Measurements from ENCODE around the gene CSNK1E.

Gene CSNK1E

DNA sequence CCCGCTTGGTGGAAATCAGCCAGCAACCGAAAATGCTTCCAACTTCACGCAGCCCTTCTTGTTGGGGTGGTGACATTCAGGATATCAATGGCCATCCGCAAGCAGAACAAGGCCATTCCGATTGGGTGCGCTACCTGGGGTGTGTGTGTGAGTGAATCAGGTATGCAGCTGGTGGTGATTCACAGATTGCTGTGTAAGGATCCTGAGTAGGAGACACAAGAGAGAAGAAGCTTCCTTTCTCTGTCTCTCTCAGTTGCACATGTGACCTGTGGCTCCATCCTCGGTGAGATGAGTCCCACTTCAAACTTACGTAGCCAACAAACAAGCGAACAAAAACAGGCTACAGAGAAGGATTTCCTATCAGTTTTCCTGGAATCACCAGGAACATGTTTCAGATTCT is 34.8 kb downstream of the CSNK1E start:
- DNase-seq (ENCODE audit: low read depth in 1 of 2, low spot score in 1 of 2) = no peak

DNA sequence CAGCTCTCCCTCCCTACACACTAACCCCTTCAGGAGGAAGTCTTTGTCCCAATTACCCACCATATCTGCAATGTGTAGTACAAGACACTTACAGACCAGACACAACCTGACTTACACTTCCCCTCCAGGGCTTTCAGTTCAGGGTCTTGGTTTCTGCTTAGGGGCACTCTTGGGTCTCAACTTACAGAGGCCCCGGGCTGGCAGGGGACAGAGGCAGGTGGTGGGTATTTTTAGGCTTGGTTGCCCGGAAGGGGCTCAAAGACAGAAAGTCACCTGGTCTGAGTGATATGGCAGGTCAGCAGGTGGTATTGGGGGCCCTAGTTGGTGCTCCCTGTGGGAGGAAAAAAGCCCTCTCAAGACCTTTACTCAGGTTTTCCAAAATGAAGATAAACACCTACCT is 41.1 kb downstream of the CSNK1E start:
- DNase-seq (ENCODE audit: low read depth in 1 of 2, low spot score in 1 of 2) = no peak

DNA sequence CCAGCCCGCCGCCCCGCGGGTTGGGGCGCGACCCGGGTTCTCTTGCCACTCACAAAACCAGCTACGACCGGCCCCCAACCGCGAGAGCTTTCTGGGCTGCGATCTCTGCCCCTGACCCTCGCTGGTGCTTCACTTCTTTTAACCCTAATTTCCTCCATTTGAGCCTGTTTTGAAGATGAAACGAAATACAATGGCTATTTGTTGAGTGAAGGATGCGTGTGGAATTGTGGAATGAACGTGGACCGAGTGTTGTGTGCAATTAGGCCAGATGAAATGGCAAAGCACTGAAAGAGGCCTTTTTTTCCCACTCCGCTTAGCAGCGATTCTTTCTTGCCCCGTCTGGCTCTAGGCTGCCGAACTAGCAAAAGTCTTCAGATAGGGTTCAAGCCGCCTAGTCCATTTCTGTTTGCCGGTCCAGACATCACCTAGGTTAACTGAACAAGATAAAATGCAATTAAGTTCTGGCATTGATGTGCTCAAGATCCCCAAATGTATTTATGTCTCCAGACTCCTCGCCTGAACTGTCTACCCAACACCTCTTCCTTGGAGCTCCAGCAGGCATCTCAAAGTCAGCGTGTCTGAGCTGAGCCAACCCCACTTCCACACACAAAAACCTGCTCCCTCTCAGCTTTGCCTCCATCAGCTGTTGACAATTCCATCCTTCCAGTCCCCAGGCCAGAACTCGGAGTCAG is 44.0 kb downstream of the CSNK1E start:
- no peak for DNase-seq (ENCODE audit: low read depth in 1 of 2, low spot score in 1 of 2)

DNA sequence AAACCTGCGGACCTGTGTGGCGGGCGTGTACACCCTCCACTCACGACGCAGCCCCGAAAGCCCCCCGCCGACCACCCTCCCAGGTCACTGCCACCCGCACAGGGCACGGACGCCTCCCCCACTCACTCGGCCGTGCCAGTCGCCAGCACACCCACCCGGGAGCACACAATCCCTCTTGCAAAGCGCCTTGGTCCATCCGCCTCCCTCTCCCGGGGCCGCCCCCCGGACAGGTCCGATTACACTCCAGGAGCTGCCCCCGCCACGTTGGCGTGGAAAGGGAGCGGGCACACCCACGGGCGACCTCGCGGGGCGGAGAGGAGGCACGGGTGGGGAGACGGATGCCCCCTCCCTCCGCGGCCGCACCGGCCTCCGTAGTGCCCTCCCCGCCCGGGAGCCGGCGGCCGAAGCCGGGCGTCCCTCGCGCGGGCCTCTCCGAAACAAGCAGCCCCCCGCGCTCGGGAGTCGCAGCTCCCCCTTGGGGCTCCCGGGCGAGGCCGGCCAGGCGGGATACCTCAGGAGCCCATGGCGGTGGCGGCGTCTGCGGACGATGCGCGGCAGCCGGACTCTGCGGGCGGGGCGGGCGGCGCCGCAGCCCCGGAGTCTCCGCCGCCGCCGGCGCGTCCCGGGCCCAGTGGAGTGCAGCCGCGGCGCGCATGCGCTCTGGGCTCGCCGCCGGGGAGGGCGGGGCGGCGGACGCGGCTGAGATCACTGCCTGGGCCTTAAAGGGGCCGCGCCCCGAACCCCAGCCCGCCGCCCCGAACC is 44.7 kb downstream of the CSNK1E start, which contains the start of gene TMEM184B:
Gene TMEM184B (minus strand): TSS at position 638 of the 762 bp plus-strand sequence. CDS start 25,049 bp downstream, outside the sequence.
- peak; percentile 58 to 75 for DNase-seq (ENCODE audit: low read depth in 1 of 2, low spot score in 1 of 2)

DNA sequence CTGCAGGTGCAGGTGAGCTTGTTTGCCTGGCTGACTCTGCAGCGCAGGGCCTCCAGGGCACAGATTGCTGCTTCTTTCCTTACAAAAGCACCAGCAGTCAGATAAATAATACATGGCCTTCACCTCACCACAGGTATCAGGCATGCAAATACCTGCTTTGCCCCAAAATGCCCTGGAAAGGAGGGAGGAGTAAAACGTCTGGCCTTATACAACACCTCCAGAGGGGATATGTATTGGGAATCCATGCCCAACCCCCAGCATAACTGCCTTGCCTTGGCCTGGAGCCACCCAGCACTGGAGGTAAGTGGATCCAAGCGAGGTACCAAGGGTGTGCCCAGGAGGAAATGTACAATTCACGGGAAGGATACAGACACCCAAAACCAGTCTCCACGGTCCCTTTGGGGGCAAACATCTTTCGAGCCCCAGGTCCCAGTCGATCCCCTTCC is 45.3 kb downstream of the CSNK1E start:
- no peak for DNase-seq (ENCODE audit: low read depth in 1 of 2, low spot score in 1 of 2)

DNA sequence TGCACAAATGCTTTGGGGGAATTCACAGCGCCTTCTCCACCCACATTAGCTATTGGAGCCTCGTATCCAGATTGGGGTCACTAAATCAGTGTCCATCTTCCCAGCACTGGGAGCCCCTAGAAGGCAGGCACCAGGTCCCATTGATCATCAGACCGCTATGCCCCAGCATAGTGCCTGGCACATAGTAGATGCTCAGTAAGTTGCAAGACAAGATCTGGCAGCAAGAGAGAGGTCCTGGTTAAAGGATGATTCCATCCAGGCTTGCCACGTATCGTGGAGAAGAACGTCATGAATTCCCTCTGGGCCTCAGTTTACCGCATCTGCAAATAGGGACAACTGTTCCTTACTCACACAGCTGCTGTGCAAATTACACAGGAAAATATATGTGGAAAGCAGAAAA is 46.1 kb downstream of the CSNK1E start:
- no peak for DNase-seq (ENCODE audit: low read depth in 1 of 2, low spot score in 1 of 2)

DNA sequence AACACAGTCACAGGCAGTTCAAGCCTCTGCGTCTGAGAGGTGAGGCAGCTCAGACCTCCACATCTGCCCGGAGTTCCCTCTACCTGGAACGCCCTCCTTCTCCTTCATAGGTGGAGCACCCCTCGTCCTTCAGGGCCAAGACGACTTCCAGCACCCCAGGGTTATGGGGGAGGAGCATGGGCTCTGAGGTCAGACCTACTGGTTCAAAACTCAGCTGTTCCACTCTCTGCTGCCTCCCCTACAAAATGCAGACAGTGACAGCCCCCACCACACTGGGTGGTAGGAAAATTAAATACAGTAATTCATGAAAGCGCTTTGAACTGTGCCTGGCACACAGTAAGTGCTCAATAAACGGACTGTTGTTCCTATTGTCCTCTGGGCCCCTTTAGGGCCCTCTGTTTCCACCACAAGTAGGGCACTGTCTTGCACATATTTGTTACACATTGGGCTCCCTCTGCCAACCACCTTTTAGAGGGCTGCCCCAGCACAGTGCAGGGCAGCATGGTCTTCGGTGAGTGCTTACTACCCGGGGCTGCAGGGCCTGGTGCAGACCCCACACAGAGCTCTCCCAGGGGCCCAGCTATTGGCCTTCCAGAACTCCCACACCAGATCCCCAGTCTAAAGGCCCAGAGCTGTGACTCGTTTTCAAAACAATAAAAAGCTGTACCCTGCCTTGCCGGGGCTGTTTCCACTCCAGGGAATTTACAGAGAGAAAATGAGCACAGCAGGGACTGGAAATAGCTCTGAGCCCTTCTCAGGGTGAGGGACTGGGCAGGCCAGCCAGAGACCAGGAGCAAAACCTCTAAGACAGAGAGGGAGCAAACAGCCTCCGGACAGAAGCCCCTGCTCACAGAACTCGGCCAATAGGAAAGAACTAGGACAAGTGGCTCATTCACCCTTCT is 46.9 kb downstream of the CSNK1E start:
- no peak for DNase-seq (ENCODE audit: low read depth in 1 of 2, low spot score in 1 of 2)

DNA sequence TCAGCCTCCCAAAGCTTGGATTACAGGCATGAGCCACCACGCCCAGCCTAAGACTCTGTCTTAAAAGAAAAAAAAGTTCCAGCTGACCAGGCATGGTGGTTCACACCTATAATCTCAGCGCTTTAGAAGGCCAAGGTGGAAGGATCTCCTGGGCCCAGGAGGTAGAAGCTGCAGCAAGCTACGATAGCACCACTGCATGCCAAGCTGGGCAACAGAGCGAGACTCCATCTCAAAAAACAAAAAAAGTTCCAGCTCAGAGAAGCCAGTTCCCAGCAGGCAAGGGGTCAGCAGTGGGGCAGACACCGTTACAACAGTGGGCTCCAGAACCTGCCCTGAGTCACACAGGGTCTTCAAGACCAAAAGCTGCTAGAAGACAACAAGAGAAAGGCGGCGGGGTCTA is 47.8 kb downstream of the CSNK1E start:
- no peak for DNase-seq (ENCODE audit: low read depth in 1 of 2, low spot score in 1 of 2)

DNA sequence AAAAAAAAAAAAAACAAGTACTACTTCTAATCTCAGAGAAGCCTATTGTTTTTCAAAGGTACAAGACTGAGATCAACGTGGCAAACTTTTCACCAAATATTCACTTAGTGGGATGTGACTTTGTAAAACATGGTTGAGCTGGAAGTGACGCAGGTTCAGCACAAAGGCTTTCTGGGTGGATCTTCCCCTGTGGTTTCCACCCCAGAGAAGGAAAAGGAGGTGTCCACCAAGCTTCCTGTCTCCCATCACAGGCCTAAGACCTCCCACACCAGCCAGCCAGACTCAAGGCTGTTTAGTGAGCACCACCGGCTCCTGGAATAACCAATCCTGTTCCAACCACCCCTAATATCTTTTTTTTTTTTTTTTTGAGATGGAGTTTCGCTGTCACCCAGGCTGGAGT is 50.1 kb downstream of the CSNK1E start:
- DNase-seq (ENCODE audit: low read depth in 1 of 2, low spot score in 1 of 2) = peak in 1 of 2 donors; percentile 21

DNA sequence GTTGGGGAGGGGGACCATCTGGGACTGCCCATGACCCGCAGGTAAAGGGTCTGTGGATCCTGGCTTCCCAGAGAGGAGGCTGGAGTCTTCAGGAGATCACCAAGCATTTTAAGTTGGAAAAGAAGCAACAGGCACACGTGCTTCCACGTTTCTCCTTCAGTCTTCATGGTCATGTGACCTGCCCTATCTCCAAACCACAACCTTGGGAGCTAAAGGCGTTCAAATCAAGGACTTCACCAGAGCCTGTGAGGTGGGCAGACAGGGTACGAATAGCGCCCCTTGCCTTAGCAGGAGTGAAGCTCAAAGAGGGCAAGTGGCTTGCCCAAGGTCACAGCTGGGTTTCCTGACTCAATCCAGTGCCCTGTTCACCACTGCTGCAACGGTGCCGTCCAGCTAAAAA is 51.1 kb downstream of the CSNK1E start:
- no peak for DNase-seq (ENCODE audit: low read depth in 1 of 2, low spot score in 1 of 2)

DNA sequence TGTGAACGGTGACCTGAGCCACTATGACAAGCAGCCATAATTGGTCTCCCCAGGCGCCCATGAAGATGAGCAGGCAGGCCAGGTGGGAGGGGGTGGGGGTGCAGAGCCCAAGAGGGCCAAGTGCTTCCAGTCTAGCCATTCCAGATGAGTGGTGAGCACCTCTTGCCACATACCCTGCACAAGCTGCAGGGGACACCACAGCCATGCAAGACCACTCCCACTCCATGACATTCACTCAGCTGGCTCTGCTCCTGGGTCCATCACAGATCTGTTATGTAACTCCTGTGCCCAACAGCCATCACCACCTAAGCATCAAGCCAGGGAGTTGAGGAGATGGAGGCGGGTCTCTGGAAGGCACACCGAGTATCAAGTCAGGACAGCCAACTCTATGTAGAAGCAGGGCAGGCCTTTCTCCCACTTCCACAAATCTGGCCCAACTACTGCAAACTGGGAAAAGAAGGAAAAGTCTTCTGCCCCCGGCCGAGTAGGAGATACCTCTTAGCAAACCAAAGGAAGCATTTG is 52.9 kb downstream of the CSNK1E start:
- no peak for DNase-seq (ENCODE audit: low read depth in 1 of 2, low spot score in 1 of 2)

DNA sequence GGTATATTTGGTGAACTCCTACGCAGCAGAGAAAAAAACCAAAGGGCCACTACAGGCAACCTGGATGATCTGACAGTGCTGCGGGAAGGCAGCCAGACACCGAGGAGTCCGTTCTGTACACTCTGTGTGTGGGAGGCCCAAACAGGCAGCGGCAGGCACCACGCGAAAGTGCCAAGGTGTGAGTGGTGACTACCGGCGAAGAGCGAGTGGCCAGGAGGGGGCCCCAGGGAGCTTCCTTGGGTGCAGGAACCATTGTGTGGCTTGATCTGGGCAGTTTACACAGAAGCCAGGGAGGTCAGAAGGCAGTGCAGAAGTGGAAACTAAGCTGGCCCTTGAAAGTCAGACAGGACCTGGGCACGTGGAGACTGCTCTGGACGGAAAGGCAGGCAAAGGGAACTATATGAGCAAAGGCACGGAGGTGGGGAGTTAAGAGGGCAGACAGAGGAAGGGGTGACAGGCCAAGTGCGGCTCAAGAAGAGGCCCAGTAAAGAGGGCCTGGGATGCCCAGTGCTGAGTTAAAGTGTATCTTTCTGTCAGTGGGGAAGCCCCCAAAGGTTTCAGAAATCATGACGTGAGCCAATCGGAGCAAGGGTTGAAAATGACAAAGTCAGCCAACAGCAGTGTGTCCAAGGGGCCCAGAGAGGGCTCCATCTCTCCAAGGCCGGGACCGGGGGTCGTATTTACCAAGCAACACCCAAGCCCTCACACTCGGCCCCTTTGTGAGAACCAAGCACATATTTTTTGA is 55.0 kb downstream of the CSNK1E start:
- DNase-seq (ENCODE audit: low read depth in 1 of 2, low spot score in 1 of 2) = no peak

DNA sequence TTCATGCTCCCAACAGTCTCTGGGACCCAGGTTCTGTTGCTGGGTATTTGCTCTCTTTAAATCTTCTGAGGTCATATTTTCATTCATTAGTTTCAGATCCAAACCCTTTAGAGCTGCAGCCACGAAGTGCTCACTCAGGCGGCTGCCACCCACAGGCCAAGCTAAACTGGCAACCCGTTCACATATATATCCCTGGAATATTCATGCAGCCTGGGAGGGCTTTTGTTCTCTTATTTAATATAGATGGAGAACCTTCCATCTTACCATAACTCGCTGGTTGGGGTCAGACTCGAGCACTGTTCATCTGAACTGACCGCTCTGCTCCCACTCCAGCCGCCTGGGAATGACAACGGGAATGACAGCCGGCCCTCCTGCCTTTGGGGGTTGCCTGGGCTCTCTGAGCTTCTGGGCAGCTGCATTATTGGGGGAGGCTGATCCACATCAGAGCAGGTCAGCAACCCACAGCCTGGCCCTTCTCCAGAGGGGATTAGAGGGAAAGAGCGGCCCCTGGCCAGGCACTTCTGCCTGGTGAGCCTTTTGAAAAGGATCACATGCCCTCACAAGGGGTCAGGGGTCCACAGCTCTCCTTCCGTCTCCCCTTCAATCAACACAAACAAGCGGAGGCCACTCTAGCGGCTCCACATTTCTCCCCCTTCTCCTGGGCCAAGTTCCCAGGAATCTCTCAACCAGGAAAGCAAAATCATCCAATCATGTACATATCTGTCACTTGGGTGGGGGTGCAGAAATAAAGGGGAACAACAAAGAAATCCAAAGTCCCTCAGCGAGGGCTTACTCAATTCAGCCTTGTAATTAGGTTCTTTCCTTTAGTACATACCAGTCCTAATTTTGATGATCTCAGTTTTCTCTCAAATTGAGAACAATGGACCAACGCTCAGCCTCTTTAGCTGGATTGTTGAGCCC is 56.2 kb downstream of the CSNK1E start:
- no peak for DNase-seq (ENCODE audit: low read depth in 1 of 2, low spot score in 1 of 2)

DNA sequence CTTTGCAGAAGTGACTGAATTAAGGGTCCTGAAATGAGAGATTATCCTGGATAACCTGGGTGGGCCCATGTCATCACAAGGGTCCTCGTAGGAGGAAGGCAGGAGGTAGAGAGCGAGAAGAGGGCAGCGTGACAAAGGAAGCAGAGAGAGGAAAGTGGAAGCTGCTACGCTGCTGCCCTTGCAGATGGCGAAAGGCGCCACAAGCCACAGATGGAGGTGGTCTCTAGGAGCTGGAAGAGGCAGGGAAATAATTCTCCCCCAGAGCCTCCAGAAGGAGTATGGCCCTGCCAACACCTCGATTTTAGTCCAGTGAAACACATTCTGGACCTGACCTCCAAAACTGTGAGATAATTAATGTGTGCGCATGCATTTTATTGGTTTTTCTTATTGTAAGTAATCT is 57.9 kb downstream of the CSNK1E start:
- DNase-seq (ENCODE audit: low read depth in 1 of 2, low spot score in 1 of 2) = no peak

DNA sequence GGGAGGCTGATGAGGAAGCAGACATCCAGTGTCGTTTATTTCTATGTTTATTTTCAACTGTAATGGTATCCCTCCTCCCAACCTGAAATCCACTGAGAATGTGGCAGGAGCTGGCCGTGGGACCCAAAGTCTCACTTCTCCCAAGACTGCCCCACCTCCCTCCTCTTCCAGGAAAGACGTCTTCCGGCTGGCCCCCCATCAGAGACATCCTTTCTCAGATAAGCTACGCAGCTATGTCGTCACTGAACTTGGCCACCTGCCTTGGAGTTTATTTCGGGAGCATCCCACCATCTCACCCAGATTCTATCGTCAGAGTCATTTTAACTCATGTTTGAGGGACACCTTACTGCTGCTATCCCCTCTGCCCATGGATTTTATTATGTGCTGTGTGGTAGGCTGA is 58.3 kb downstream of the CSNK1E start:
- DNase-seq (ENCODE audit: low read depth in 1 of 2, low spot score in 1 of 2) = no peak

DNA sequence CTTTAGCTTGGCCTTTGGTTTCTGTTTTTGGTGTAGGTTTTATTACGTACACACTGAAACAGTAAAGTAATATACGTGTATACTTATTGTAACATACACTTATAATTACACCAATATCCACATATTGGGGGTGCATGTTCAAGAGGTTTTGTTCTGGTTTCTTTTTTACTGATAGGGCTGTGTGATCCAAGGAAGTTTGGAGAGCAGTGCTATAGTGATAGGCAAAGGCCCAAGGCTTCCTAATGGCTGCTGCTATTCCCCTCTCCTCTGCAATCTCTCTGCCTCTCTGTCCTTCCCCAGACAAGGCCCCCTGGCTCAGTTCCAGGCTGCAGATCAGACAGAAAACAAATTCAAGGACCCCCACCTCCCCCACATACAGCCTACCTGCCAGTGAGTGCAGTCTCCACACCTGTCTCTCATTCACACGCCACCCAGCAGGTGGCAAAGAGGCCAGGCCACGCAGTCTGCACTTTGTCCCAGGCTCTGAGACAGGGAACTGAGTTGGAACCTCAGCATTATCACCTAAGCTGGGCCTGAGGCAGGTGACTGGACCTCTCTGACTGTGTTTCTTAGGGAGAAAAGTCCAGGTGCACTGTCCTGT is 59.5 kb downstream of the CSNK1E start:
- DNase-seq (ENCODE audit: low read depth in 1 of 2, low spot score in 1 of 2) = no peak

DNA sequence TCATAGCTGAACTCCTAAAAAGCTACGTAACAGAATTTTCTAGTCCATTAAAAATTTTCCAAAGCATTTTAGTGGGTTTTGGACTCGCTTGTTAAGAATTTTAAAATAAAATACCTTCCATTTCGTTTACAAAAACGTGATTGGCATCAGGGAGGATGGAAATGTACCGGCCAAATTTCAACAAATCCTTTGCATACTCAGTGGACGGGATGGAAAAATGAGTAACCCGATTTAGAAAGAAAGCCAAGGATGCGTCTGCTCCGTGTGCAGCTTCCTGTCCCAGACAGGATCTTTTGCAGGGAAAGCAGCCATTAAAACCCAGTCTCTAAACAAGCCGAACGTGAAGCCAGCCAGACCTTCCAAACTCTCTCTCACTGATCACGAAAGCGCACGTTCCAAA is 60.1 kb downstream of the CSNK1E start:
- no peak for DNase-seq (ENCODE audit: low read depth in 1 of 2, low spot score in 1 of 2)

DNA sequence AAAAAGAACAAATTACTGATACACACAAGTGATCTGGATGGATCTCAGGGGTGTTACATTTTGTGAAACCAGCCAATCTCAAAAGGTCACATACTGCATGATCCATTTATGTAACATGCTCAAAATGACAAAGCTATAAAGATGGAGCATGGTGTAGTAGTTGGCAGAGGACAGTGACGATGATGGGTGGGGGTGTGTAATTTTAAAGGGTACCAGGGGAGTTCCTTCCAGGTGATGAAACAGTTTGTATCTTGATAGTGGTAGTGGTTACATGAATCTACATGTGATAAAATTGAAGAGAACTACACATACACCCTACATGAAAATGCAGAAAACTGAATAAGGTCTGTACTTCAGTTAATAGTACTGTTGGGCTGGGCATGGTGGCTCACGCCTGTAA is 61.5 kb downstream of the CSNK1E start:
- no peak for DNase-seq (ENCODE audit: low read depth in 1 of 2, low spot score in 1 of 2)

DNA sequence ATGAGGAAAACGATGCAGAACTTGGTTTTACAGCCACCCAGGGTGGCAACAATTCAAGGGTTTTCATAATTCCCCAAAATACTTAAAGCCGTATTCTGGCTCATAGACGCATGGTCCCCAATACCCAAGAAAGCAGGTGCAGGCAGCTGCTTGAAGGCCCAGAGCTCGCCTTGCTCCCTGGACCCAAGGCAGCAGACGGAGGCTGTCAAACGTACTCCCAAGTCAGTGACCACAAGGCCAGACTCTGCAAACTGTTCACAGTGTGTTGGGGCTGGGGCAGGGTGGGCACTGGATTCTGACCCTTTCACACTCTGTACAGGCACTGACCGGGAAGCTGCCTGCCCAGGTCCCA is 65.9 kb downstream of the CSNK1E start:
- DNase-seq (ENCODE audit: low read depth in 1 of 2, low spot score in 1 of 2) = no peak
